Measurements from ENCODE around the gene CLRN1. TPM values are rescaled to one million over a fixed set of nuclear protein-coding genes. Genes with fewer than 3 reads are reported as not detected.

Gene CLRN1
- total and polyA plus RNA-seq, 9 of the 15 experiments (the other 6 are each of a cell fraction or from before 2014, with no cell fraction given) = not detected

GRCh38 chr3:150926328-150926727 lies 46.2 kb downstream of the CLRN1 start:
- FAIRE-seq = no peak
- H3K9me1 ChIP-seq (ENCODE audit: control insufficient read depth, insufficient read depth, low read length) = no peaks in the 10 kb centered on the region
- BruUV-seq (replicated peaks) = no TSS peak
- TF ChIP-seq SMAD3 (CRISPR knock-in tag; conservative IDR thresholded peaks at IDR 0.05) (no peak), MXI1 (IDR thresholded peaks at IDR 0.05; ENCODE audit: low read depth, low read length) (no peak)
- no peaks in the 10 kb centered on the region for H3K9me3 ChIP-seq (replicated peaks; ENCODE audit: control insufficient read depth, insufficient read depth, low read depth, low read length)
- CTCF ChIA-PET (ENCODE audit: low intra/inter-chr PET ratio) = interaction anchor here (0.7 kb wide), 1 partner anchor 1349 kb away, joined by 3 read pairs; no protein-coding TSS in a partner anchor
- intact Hi-C loops (cut with micrococcal nuclease) (loop anchor here (1.0 kb wide), 1 partner anchor 220 kb away; no protein-coding TSS in a partner anchor), in situ Hi-C loops (cut with MboI) (no loop called here)
- no peak overlapping the region for H3K27ac ChIP-seq (ENCODE audit: extremely low read depth, low read depth, low read length)
- no peak overlapping the region for H3K4me2 ChIP-seq (ENCODE audit: insufficient read depth, low read length)
- no peaks in the 10 kb centered on the region for H3K36me3 ChIP-seq (ENCODE audit: control insufficient read depth, insufficient read depth, low read length)
- ATAC-seq = no peak
- peak overlapping the region; percentile 51; the same call in 1 of the 2 replicates for H2AFZ ChIP-seq (ENCODE audit: low read depth, low read length)
- no peak overlapping the region for H3K9ac ChIP-seq (ENCODE audit: insufficient read depth in 1 of 2, low read depth in 2 of 2, low read length in 2 of 2)
- DNase-seq (ENCODE audit: extremely low read depth in 1 of 4, low spot score in 3 of 4) = no peak
- no peaks in the 10 kb centered on the region for H4K20me1 ChIP-seq (replicated peaks; ENCODE audit: control insufficient read depth, insufficient read depth, low read length)
- WGBS (ENCODE audit: insufficient coverage, low coverage, missing lambda C conversion rate) = 8% methylated on average over 7 of the region's 7 CpGs
- peaks cover 0 to 3% of the 10 kb centered on the region in 2 experiments; a peak in 1 of 5 replicates for H3K4me1 ChIP-seq (replicated peaks in 1 of 2; ENCODE audit: control insufficient read depth in 2 of 2, insufficient read depth in 2 of 2, low read length in 2 of 2)
- peaks cover 0 to 25% of the 10 kb centered on the region in 2 experiments; a peak in 3 of 5 replicates for H3K27me3 ChIP-seq (ENCODE audit: control insufficient read depth in 2 of 2, insufficient read depth in 2 of 2, low read length in 2 of 2)
- no peaks in the 10 kb centered on the region for H3K79me2 ChIP-seq (ENCODE audit: control insufficient read depth, insufficient read depth, low read length)
- POLR2A ChIA-PET = interaction anchor here (0.5 to 0.8 kb wide), 3 partner anchors 30 to 575 kb away, joined by 3 read pairs; no protein-coding TSS in a partner anchor
- H3K4me3 ChIP-seq = no peak overlapping the region

DNA sequence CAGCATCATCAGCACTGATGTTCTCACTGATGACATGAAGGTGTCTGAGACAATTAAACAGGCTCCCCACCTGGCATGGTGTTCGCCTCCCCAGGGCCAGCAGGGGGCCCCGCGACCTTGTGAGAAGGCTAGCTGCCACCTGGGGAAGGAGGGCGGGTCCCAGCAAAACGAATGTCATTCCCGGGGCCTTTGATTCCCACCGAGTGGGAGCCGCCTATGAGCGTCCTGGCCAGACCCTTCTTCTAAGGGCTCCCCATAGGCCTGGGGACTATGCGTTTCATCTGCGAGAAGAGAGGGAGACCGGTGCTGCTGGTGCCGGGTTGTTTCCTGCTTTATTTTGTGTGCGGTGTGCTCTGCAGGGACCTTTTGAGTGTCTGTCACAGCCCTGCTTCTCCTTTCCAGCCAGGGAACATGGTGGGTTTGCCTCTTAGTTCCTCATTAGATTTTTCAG lies 46.8 kb downstream of the CLRN1 start:
- POLR2A ChIA-PET = interaction anchor here (0.5 to 0.8 kb wide), 4 partner anchors 30 to 1443 kb away, joined by 3 read pairs; no protein-coding TSS in a partner anchor
- no peak overlapping the region for H3K4me3 ChIP-seq
- no peak overlapping the region for H3K9ac ChIP-seq (ENCODE audit: insufficient read depth in 1 of 2, low read depth in 2 of 2, low read length in 2 of 2)
- TF ChIP-seq SNAPC5 (CRISPR knock-in tag; IDR thresholded peaks at IDR 0.05) (no peak), JUN (IDR thresholded peaks at IDR 0.05; ENCODE audit: borderline replicate concordance, low read depth, low read length) (no peak), JUN (CRISPR knock-in tag; IDR thresholded peaks at IDR 0.05; ENCODE audit: borderline replicate concordance) (no peak), CHCHD3 (CRISPR knock-in tag; IDR thresholded peaks at IDR 0.05) (no peak), TGIF2 (CRISPR knock-in tag; IDR thresholded peaks at IDR 0.05) (no peak), RUNX1 (IDR thresholded peaks at IDR 0.05; ENCODE audit: low read depth) (no peak), RBM25 (IDR thresholded peaks at IDR 0.05; ENCODE audit: low read depth, low read length, severe bottlenecking) (no peak), ZBTB1 (CRISPR knock-in tag; IDR thresholded peaks at IDR 0.05; ENCODE audit: borderline replicate concordance, low read depth) (no peak), NFIC (IDR thresholded peaks at IDR 0.05) (no peak), PYGO2 (tag; IDR thresholded peaks at IDR 0.05) (no peak), RNF2 (IDR thresholded peaks at IDR 0.05) (peak; percentile 55; the same call in 1 of the 2 replicates)
- TF ChIP-seq, protein P1, sequence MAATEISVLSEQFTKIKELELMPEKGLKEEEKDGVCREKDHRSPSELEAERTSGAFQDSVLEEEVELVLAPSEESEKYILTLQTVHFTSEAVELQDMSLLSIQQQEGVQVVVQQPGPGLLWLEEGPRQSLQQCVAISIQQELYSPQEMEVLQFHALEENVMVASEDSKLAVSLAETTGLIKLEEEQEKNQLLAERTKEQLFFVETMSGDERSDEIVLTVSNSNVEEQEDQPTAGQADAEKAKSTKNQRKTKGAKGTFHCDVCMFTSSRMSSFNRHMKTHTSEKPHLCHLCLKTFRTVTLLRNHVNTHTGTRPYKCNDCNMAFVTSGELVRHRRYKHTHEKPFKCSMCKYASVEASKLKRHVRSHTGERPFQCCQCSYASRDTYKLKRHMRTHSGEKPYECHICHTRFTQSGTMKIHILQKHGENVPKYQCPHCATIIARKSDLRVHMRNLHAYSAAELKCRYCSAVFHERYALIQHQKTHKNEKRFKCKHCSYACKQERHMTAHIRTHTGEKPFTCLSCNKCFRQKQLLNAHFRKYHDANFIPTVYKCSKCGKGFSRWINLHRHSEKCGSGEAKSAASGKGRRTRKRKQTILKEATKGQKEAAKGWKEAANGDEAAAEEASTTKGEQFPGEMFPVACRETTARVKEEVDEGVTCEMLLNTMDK (IDR thresholded peaks at IDR 0.05; ENCODE audit: borderline replicate concordance, insufficient read depth, low read depth, low read length, poor library complexity, severe bottlenecking) = peak; percentile 69

More for the DNA sequence above, 46.8 kb downstream of the CLRN1 start:
- Histone ChIP-seq H3K9me3 (replicated peaks; ENCODE audit: control insufficient read depth, insufficient read depth, low read depth, low read length) (no peaks in the 10 kb centered on the region), H3K36me3 (ENCODE audit: control insufficient read depth, insufficient read depth, low read length) (no peaks in the 10 kb centered on the region), H3K9me1 (ENCODE audit: control insufficient read depth, insufficient read depth, low read length) (no peaks in the 10 kb centered on the region), H3K27me3 (ENCODE audit: control insufficient read depth in 2 of 2, insufficient read depth in 2 of 2, low read length in 2 of 2) (peaks cover 0 to 27% of the 10 kb centered on the region in 2 experiments; a peak in 3 of 5 replicates), H3K4me2 (ENCODE audit: insufficient read depth, low read length) (peak overlapping the region; percentile 56), H3K4me1 (replicated peaks in 1 of 2; ENCODE audit: control insufficient read depth in 2 of 2, insufficient read depth in 2 of 2, low read length in 2 of 2) (peaks cover 0 to 3% of the 10 kb centered on the region in 2 experiments; a peak in 1 of 5 replicates), H4K20me1 (replicated peaks; ENCODE audit: control insufficient read depth, insufficient read depth, low read length) (no peaks in the 10 kb centered on the region), H3K27ac (ENCODE audit: extremely low read depth, low read depth, low read length) (no peak overlapping the region), H2AFZ (ENCODE audit: low read depth, low read length) (peak overlapping the region; percentile 51), H3K79me2 (ENCODE audit: control insufficient read depth, insufficient read depth, low read length) (no peaks in the 10 kb centered on the region)
- BruUV-seq (replicated peaks) = no TSS peak
- DNase-seq (ENCODE audit: extremely low read depth in 1 of 4, low spot score in 3 of 4) (peak; percentile 64 to 76 (median 72)), FAIRE-seq (peak; percentile 84), ATAC-seq (peak; percentile 97)
- 2% methylated on average over 11 of the region's 14 CpGs for WGBS (ENCODE audit: insufficient coverage, low coverage, missing lambda C conversion rate)
- CTCF ChIA-PET (ENCODE audit: low intra/inter-chr PET ratio) = interaction anchor here (0.9 kb wide), 1 partner anchor 220 kb away, joined by 3 read pairs; no protein-coding TSS in a partner anchor
- in situ Hi-C loops (cut with MboI) = no loop called here
- intact Hi-C loops (cut with micrococcal nuclease) = loop anchor here (1.0 kb wide), 1 partner anchor 221 kb away; no protein-coding TSS in a partner anchor

All from K562 (cell line).